ENCODE results near the gene FCHO2.

- TF ChIP-seq POLR2A (IDR thresholded peaks at IDR 0.05; ENCODE audit: extremely low read depth, insufficient read length) (no peak), CTCF (IDR thresholded peaks at IDR 0.05; ENCODE audit: low read depth, low read length) (no peak), MYC (IDR thresholded peaks at IDR 0.05; ENCODE audit: low read depth, low read length) (no peak)
Observed at GRCh38 chr5:73042993-73043392, 87.2 kb downstream of the FCHO2 start.
